Breast epithelium (tissue), 4 donors: ENCODE data around the gene ZNF286A. TPM values are rescaled to one million over a fixed set of nuclear protein-coding genes. Genes with fewer than 3 reads are reported as not detected.
"Not testable (repeated sequence)": the region's sequence is repeated elsewhere in the genome, so short reads cannot be mapped to it uniquely, and the experiment has no call there.

Experiments
- DNase-seq, 2 donors: peaks; one replicate each; pipeline ENCODE4 v3.0.0-alpha.2; 2019; ENCODE audit warnings: low spot score in 2 of 2
- H3K27ac ChIP-seq, 2 donors: fragments of 200-600 bp; sonication (generic) in 1 of 2; one replicate each; pipeline ENCODE4 v1.5.1; 2016 to 2019; ENCODE audit warnings: mild to moderate bottlenecking in 1 of 2
- H3K27me3 ChIP-seq, 2 donors: fragments of 200-600 bp; sonication (generic) in 1 of 2; one replicate each; pipeline versions ENCODE4 v1.5.1 to v1.6.0; 2017 to 2019; ENCODE audit warnings: control low read depth in 1 of 2, mild to moderate bottlenecking in 1 of 2
- H3K36me3 ChIP-seq: fragments of 200-600 bp; one replicate; pipeline ENCODE4 v1.5.1; 2019
- H3K4me1 ChIP-seq, 2 donors: fragments of 200-600 bp; sonication (generic); one replicate each; pipeline ENCODE4 v1.5.1; 2016 to 2019; ENCODE audit warnings: control low read depth in 1 of 2
- H3K4me3 ChIP-seq, 3 donors: fragments of 200-600 bp; sonication (generic); 1 replicate in 2 of 3; 2 replicates in 1 of 3; pipeline ENCODE4 v1.5.1; 2016 to 2019; ENCODE audit warnings: mild to moderate bottlenecking in 3 of 3, moderate library complexity in 2 of 3
- H3K9me3 ChIP-seq, 2 donors: fragments of 200-600 bp; sonication (generic) in 1 of 2; one replicate each; pipeline ENCODE4 v1.5.1; 2016 to 2019; ENCODE audit warnings: control low read depth in 1 of 2
- CTCF ChIP-seq, 3 donors: fragments of 450-650 bp; IDR thresholded peaks; one replicate each; pipeline ENCODE4 v1.5.1; 2016 to 2017; ENCODE audit warnings: antibody characterized with exemption in 3 of 3, mild to moderate bottlenecking in 3 of 3, moderate library complexity in 3 of 3
- POLR2A ChIP-seq: fragments of 450-650 bp; IDR thresholded peaks from one replicate; pipeline ENCODE4 v1.6.1; 2016; ENCODE audit warnings: antibody characterized with exemption, mild to moderate bottlenecking, moderate library complexity
- POLR2AphosphoS5 ChIP-seq, 3 donors: sonication (generic); formaldehyde crosslinking; IDR thresholded peaks; one replicate each; pipeline ENCODE4 v1.6.1; 2017; ENCODE audit warnings: antibody characterized with exemption in 3 of 3
- intact Hi-C: fragments of 100-400 bp; cut with DNase I; formaldehyde crosslinking; loops from one replicate; pipeline ENCODE4 v1.15.1; 2023; ENCODE audit warnings: low total_unique reads
- total RNA-seq, 3 donors: library from RNA; depleted of rRNA; stranded (reverse); fragments of >200 nt; gene quantifications; one replicate each; pipeline ENCODE4 v1.1.0, GENCODE V29; 2016

ZNF286A gene
- total RNA-seq, 3 donors from 2014 or later = 22.9 to 27.5 (median 23.3) TPM

- no peaks in the 10 kb centered on the region for H3K36me3 ChIP-seq
- no peak overlapping the region for H3K27ac ChIP-seq
- no peaks in the 10 kb centered on the region for H3K9me3 ChIP-seq
- no peak overlapping the region for H3K4me3 ChIP-seq
- intact Hi-C loops = no loop called here
- no peaks in the 10 kb centered on the region for H3K27me3 ChIP-seq
- H3K4me1 ChIP-seq = no peaks in the 10 kb centered on the region
- DNase-seq = no peak
- TF ChIP-seq POLR2AphosphoS5 (IDR thresholded peaks at IDR 0.05) = no peak
- no peak for TF ChIP-seq POLR2A
- no peak for TF ChIP-seq CTCF (IDR thresholded peaks at IDR 0.05)
Observed at GRCh38 chr17:15742921-15743320, 43.4 kb downstream of the ZNF286A start.

- intact Hi-C loops = no loop called here
- no peak overlapping the region for H3K4me3 ChIP-seq
- H3K36me3 ChIP-seq = no peaks in the 10 kb centered on the region
- no peaks in the 10 kb centered on the region for H3K9me3 ChIP-seq
- H3K27me3 ChIP-seq = no peaks in the 10 kb centered on the region
- H3K27ac ChIP-seq = no peak overlapping the region
- TF ChIP-seq CTCF (IDR thresholded peaks at IDR 0.05) (no peak), POLR2A (no peak), POLR2AphosphoS5 (IDR thresholded peaks at IDR 0.05) (no peak)
- H3K4me1 ChIP-seq = no peaks in the 10 kb centered on the region
- no peak for DNase-seq
Observed at GRCh38 chr17:15744074-15744676, 44.6 kb downstream of the ZNF286A start.

GRCh38 chr17:15744885-15745284 lies 45.3 kb downstream of the ZNF286A start:
- Histone ChIP-seq H3K27me3 (no peaks in the 10 kb centered on the region), H3K36me3 (no peaks in the 10 kb centered on the region), H3K9me3 (no peaks in the 10 kb centered on the region), H3K4me3 (no peak overlapping the region), H3K4me1 (no peaks in the 10 kb centered on the region), H3K27ac (no peak overlapping the region)
- TF ChIP-seq POLR2A (no peak), POLR2AphosphoS5 (IDR thresholded peaks at IDR 0.05) (no peak), CTCF (IDR thresholded peaks at IDR 0.05) (no peak)
- intact Hi-C loops = no loop called here
- DNase-seq = no peak

- DNase-seq, H3K36me3 ChIP-seq, intact Hi-C loops: not testable (repeated sequence)
Observed at GRCh38 chr17:15749403-15749802, 49.9 kb downstream of the ZNF286A start.

GRCh38 chr17:15768865-15769533 lies 69.4 kb downstream of the ZNF286A start:
- H3K9me3 ChIP-seq, DNase-seq, intact Hi-C loops, H3K4me3 ChIP-seq, H3K36me3 ChIP-seq, H3K4me1 ChIP-seq, H3K27me3 ChIP-seq, H3K27ac ChIP-seq: not testable (repeated sequence)

More at GRCh38 chr17:15749403-15749802, 49.9 kb downstream of the ZNF286A start:
- H3K27me3 ChIP-seq, H3K4me1 ChIP-seq, H3K27ac ChIP-seq, H3K9me3 ChIP-seq, H3K4me3 ChIP-seq: not testable (repeated sequence)

Other genes starting within 250 kb of the ZNF286A start
- gene CDRT4, start 232.1 kb upstream of the ZNF286A start, total RNA-seq = 10 to 100 TPM in 1 of 3 donors, 1 to 10 TPM in 2; 3.8 to 17.4 (median 7.0) TPM
- gene TVP23C, start 136.3 kb upstream of the ZNF286A start, total RNA-seq = 10 to 100 TPM; 11.8 to 38.6 (median 37.4) TPM
- gene FBXW10B, start 80.0 kb upstream of the ZNF286A start, total RNA-seq = 1 to 10 TPM in 1 of 3 donors, under 1 TPM in 1, not detected in 1; 0.48 to 4.9 TPM
- gene TRIM16, start 15.4 kb upstream of the ZNF286A start, total RNA-seq = 10 to 100 TPM; 12.5 to 15.4 (median 13.3) TPM
- gene TBC1D26, start 32.5 kb downstream of the ZNF286A start, total RNA-seq = under 1 TPM in 2 of 3 donors, not detected in 1; 0.33 to 0.44 TPM
- gene ADORA2B, start 245.4 kb downstream of the ZNF286A start, total RNA-seq = 1 to 10 TPM in 2 of 3 donors, under 1 TPM in 1; 0.48 to 5.6 (median 4.9) TPM